Fibroblast of lung (primary cell): ENCODE results near the gene PROB1.

Experiments
- EZH2 ChIP-seq: IDR thresholded peaks from 2 replicates; pipeline ENCODE4 v1.5.1; 2012; ENCODE audit warnings: low read length, control low read depth, mild to moderate bottlenecking; ENCODE audit errors: missing control alignments
- TF ChIP-seq, protein P1 (sequence below), 2 donors: IDR thresholded peaks in 1 of 2; conservative IDR thresholded peaks in 1 of 2; 1 replicate in 1 of 2; 2 replicates in 1 of 2; pipeline ENCODE4 v1.5.1; 2011 to 2012; ENCODE audit warnings: low read length in 2 of 2, control low read depth in 1 of 2, inconsistent platforms in 1 of 2, low read depth in 1 of 2, mild to moderate bottlenecking in 1 of 2

DNA sequence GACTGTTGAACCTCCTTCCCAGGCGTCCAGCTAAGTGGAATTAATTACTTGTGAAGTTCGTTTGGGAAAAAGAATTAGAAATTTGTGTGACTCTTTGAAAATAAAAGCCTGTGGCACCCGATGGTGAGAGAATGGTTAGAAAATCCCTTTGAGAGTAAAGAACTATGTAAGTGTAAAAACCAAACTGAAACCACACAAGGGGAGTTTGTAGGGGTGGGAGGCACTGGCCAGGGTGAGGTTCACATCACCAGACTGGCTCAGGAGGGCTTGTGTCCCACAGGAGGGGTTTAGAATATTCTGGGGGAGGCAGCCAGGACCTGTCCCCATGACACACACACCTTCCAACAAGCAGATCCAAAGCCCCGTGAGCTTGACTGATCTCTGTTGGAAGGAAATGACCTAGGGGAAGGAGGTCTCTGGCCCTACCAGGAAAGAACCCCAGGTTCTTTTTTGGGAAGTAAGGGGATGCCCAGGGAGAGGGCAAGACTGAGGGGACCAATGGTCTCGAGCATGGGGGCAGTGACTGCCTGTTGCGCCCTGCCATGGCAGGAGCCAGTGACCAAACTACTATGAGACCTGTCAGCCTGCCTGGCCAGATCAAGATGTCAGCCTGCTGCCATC lies 4.7 kb upstream of the PROB1 start:
- TF ChIP-seq EZH2 = no peak
- TF ChIP-seq, protein P1, sequence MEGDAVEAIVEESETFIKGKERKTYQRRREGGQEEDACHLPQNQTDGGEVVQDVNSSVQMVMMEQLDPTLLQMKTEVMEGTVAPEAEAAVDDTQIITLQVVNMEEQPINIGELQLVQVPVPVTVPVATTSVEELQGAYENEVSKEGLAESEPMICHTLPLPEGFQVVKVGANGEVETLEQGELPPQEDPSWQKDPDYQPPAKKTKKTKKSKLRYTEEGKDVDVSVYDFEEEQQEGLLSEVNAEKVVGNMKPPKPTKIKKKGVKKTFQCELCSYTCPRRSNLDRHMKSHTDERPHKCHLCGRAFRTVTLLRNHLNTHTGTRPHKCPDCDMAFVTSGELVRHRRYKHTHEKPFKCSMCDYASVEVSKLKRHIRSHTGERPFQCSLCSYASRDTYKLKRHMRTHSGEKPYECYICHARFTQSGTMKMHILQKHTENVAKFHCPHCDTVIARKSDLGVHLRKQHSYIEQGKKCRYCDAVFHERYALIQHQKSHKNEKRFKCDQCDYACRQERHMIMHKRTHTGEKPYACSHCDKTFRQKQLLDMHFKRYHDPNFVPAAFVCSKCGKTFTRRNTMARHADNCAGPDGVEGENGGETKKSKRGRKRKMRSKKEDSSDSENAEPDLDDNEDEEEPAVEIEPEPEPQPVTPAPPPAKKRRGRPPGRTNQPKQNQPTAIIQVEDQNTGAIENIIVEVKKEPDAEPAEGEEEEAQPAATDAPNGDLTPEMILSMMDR (conservative IDR thresholded peaks at IDR 0.05 in 1 of 2, IDR thresholded peaks at IDR 0.05 in 1 of 2; ENCODE audit: low read depth in 1 of 2, low read length in 2 of 2) = no peak
